Hypothalamus (tissue), 51 donors: Measurements from ENCODE around the gene MARK2.

Experiments used
- DNase-seq, 51 donors: peaks; one replicate each; lab custom pipeline; 2025; lab: John Stamatoyannopoulos, UW

The MARK2 gene

DNA sequence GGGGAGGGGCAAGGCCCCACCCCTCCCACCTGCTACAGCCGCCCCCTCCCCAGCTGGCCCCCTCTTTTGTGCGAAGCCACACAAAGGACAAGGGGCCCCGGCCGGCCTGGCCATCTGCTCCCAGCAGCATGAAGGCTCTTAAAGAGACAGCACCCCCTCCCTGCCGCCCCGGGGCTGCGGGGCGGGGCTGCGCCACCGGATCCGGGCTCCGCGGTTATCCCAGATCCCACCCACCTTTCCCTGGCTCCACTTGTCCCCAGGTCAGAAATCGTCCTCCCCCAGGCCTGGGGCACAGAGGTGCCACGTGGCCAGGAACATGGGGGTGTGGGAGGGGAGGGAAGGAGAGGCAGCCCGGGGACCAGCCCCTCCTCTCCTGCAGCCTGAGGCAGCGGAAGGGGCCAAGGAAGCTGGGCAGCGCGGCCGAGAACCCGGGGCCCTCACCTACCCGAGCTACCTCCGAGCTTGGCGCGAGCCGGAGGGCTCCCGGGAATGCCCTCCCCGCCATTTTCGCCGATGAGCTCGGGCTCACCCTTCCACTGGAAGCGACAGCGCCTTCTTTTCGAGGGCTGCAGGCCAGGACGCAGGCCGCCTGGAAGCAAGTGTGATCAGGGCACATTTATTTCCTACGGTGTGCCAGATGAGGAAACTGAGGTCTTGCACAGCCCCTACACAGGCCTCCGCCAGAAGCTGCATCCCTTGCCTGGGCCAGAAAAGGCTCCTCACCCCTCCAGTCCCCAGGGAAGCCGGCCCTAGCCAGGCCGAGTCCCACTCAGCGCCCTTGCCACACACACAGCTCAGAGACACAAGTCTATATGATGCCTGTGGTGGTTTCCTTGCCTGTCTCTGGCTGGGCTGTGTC, 80.6 kb downstream of the MARK2 start:
- DNase-seq: peak in 31 of 51 donors; percentile 27 to 74 (median 58)

DNA sequence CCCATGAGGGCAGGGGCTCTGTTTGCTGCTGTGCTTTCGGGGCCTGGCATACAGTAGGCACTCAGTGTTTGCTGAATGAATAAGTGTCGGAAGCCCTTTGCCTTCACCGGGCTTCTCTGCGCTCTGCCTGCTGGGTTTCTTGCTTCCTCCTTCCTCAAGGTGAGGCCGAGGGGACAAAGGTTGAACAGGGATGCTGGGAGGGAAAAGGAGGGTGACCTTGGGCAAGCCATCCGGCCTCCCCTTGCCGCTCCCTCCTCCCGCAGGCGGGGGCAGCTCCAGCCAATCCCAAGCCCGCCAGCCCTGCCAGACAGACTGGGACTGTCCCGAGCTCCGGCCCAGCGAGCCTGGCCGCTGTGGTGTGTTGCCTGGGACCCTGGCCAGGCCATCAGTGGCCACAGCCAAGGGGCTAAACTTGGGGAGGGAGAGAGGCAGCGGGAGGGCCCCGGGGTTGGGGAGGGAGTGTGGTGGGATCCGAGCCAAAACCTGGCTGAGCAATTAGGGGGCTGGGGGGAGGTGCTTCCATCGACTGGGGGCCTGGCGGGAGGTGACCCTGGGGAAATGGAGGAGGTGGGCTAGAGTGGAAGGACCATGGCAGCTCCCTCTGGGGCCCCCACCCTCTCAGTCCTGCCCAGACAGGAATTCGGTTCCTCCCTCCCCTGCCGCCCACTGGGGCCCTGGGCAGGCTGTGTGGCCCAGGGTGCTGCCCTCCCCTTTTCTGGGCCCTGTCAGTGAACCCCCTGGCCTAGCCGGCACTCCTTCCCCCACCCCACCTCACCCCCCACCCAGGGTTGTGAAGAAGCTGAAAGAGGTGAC, 81.4 kb downstream of the MARK2 start:
- peak in 46 of 51 donors; percentile 30 to 89 (median 73) for DNase-seq

DNA sequence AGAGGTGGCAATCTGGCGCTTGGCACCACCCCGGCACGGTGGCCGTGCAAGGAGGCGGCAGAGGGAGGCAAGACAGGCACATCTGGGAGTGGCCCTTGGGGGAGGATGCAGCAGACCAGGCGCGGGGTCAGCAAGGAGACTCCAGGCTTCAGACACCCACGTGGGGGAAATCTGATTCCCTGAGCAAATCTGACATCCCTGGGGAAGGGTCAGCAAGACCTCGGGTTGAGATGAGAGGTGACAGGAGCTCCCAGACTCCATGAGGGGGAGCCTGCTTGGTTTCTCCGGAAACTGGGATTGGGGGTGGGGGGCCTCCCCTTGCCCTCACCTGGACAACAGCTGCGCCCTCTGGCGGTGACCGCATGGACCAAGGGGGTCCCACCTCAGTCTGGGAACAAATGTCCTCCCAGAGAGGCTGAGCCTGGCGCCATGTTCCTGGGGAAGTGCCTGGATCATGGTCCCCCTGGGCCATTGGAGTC, 82.1 kb downstream of the MARK2 start:
- no peak for DNase-seq

DNA sequence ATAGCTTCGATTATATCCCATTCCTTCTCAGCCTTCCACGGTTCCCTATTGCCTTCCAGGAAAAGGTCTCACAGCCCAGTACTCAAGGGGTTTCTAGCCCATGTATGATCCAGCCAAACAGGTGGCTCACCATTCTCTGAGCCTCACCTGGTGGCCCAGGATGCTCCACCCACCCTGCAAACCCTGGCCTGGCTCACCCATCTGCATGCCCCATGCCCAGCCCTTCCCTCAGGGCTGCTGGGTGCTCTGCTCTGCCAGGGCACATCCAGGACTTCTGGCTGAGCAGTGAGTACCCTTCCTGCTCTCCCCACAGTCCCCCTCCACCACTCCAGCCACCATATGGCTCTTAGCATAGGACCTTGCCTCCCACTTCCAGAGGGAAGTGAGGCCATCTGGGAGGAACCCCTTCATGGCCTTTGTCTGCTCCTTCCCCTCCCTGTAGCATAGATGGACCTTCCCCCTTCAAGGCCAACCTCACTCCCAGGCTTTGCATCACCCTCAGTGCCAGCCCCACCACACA, 83.8 kb downstream of the MARK2 start:
- no peak for DNase-seq

DNA sequence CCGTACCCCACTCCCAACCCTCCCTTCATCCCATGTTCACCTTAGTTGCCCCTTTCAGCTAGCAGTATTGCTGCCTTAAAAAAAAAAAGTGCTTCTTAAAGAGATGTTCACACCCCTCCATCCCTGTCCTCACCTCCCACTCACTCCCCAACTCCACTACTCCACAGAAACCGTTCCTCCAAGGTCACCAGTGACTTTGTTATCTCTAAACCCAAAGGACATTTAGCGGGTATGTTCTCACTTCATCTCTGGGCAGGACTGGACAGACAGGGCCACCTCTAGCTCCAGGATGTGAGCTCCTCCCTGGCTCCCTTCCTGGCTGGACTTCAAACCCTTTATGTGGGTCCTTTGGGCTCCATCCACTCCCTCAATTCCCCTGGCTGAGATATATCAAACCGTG, 84.4 kb downstream of the MARK2 start:
- no peak for DNase-seq

DNA sequence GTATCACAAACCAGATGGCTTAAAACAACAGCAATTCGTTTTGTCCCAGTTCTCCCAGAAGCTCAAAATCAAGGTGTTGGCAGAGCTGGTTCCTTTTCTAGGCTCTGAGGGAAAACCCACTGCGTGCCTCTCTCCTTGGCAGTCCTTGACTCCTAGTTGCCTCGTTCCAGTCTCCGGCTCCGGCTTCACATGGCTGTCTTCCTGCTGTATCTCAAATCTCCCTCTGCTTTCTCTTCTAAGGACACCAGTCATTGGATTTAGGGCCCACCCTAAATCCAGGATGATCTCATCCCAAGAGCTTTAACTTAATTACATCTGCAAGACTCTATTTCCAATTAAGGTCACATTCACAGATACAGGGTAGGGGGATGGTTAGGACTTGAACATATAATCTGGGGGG, 90.7 kb downstream of the MARK2 start:
- no peak for DNase-seq

DNA sequence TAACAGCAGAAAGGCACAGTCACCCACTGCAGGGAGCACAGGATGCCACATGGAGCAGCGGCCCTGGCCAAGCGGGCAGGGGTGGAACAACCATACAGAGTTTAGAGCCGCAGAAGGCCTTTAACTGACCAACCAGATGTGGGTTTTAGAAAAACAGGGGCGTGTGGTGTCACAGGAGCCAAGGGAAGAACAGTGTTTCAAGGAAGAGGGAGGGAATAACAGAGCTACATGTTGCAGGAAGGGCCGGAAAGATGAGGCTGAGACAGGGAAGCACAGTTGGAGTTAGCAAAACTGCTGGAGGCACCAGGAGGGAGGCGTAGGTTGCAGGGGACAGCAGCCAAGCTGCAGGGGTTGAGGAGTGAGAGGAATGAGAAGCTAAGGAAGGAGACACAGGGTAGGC, 92.1 kb downstream of the MARK2 start:
- DNase-seq: no peak

DNA sequence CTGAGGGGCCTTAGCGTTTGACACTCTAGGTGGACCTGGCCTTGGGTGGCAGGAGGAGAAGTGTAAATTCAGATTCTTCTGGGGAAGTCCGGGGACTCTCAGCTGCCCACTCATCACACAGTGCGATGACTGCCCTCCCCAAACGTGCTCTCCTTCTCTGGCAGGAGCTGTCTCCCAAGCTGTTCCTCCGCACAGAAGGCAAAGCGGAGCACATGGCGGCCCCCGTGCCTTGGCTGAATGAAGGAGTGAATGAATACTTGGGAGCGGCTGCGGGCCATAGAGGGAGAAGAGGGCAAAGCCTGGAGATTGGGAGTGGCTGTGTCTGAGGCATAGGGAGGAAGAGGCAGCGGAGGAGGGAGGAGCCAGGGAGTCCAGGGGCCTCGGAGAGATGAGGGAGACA, 93.0 kb downstream of the MARK2 start:
- peak in 1 of 51 donors; percentile 50 for DNase-seq

DNA sequence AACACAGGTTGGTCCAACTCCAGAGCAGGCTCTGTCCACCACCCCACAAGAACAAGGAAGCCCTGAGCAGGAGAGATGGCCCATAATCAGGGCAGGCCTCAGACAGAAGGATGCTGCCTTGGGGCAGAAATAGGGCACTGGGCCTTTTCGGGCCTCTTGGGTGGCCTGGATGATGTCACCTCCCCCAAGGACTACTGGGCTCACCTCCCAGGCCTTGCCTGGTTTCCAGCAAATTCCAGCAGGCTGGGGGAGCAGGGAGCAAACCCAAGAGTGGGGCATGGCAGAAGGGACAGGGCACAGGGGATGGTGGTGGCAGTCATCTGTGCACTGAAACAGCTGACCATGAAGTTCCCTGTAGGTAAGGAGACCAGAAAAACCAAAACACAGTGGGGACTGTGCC, 94.5 kb downstream of the MARK2 start:
- DNase-seq: peak in 20 of 51 donors; percentile 21 to 65 (median 42)

DNA sequence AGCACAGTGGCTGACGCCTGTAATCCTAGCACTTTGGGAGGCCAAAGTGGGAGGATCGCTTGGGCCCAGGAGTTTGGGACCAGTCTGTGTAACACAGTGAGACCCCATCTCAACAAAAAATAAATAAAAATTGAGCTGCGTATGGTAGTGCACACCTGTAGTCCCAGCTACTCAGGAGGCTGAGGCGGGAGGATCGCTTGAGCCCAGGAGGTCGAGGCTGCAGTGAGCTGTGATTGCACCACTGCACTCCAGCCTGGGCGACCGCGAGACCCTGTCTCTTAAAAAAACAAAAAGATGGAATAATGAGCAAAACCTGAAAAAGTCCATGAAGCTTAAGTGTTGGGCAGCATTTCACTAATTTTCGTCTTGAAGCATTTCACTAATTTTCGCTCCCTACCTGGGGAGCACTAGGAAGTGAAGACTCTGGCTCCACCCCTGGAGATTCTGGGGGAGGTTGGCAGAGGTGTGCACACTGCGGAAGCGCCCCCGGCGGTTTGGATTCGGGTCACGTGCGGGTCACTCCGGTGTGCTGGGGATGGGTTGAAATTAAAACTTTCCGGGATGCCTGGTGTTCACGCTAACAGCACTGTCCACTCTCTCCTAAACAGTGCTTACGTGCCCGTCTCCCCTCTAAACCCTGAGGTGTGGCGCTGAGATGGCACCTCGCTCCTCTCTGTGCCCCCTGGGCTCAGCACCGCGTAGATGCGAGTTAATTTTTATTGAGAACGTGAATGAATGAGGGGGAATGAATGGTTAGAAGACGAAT, 99.0 kb downstream of the MARK2 start:
- no peak for DNase-seq

DNA sequence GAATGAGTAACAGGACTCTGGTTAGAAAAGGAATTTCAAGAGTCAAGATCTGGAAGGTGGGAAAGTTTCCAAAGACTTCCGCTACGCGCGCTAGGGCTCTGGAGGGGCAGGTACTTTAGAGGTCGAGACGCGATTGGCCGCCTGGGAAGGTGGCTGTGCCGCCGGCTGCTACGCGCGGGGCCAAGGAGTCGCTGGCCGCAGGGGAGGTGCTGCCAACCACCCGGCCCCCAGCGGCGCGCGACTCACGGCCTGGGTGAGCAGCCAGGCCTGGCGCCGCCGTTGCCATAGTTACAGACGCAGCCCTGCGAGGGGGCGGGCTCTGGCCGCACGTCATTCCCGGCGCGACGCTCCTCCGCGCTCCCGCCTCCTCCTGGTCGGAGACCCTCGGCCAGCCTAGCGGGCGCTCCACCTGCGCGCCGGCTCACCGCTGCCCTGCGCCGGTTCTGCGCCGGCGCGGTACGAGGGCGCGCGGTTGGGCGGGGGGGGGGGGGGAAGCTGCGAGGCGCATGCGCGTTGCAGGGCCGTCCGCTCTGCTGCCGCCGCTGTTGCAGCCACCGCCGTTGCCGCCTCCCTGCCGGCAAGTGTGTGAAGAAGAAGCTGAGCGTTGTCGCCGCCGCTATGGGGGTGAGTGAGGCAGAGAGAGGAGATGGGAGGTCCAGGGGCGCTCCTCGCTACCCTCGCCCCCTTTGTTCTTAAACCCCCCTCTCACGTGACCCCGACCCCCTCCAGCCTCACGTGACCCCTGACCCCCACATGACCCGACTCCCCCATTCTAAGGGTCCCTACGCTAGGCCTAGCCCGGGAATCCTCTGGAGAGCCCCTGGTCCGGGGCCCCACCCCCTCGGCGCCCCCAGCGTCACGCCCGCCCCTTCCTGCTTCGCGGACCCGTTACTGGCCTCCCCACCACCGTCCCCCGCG, 99.8 kb downstream of the MARK2 start, which contains the start of gene NAA40:
Gene NAA40, plus strand, starts transcription at position 524 of the 918 bp plus-strand sequence. Its CDS starts 95 bp downstream, at position 619.
- peak in 50 of 51 donors; percentile 17 to 91 (median 84) for DNase-seq

DNA sequence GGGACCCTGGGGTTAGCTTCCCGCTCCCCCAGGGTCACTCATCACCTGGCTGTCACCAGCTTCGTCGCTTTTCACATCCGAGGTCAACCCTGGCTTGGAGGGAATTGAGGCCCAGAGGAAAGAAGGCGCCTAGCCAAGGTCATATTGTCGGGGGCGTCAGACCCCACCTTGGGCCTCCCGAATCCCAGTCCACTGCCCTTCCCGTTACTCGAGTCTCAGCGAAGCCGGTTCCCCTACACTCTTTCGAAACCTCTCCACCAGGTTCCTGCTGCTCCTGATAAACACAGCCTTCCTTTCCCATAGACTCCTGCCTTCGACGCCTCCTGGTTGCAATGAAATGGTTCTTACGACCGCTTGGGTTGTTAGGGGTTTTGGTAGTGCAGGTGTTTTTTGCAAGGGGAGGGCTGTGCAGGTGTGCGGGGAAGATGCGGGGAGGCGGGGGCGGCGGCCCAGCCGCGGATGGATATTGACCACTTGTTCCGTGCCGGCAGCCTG, 100.5 kb downstream of the MARK2 start:
- DNase-seq: peak in 4 of 51 donors; percentile 21 to 53 (median 34)

DNA sequence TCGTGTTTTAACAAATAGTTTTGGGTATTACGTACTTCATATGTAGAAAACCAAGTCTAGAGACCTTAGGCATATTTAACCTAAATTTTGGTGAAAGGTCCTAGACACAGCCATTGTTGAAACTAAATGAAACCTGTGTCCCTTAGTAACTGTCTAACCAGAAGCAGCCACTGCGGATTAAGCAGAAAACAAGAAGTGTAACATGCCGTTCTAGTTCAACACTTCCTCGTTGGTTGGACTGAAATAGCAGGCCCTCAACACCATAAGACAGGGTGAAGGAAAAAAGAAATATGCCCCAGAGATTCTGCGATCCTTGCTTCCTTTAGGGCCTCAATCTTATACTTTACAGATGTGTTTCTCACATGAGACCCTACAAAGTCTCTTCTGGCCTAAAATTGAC, 101.9 kb downstream of the MARK2 start:
- DNase-seq: no peak

DNA sequence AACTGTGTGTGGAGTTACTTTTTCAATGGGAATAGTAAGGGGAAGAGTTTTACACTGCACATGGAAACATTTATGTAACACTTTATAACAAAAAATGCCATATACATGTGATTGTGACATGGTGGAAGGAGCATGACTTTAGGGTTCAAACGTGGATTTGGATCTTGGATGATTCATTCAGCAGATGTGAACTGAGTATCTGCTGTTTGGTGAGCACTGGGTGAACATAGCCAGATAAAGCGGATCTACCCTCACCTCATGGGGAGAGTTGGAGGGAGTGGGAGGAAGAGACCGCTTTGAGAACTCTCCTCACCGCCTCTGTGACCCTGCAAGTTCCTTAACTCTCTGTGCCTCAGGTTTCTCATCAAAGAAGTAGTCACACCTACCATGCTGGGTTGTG, 103.0 kb downstream of the MARK2 start:
- DNase-seq: no peak

DNA sequence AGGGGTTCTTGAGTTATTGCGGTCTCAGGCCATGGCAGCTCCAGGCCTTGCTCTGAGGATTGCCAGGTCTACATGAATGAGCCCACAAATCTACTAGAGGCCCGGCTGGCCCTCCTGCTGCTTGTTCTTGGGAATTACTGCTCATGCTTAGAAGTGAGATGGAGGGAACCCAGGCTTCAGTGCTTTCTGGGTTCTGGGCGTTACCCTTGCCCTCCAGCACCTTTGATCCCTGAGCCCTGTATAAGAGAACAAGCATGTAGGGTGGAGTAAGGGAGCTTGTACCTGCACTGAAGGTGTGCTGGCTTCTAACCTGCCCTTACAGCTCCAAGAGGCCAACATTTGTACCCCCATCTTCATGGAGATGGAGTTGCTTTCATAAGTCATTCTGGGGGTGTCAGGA, 103.9 kb downstream of the MARK2 start:
- no peak for DNase-seq

DNA sequence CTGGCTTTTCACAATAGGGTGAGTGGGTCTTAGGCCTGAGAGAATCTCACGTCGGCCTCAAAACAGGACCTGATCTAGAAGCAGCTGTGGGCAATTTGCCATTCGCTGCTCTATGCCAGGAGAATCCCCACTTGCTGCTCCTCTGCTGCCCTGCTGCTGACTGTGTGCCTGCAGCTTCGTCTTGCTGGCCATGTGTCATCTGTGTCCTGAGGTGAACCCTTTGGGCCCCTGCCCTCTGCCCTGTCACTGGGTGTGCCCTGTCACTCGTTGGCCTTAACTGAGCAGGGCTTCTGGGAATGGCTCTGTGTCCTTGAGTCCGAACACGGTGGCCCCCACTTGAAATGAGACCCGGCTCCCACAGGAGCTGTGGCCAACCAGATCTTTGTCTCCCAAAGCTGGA, 106.1 kb downstream of the MARK2 start:
- peak in 6 of 51 donors; percentile 6 to 15 (median 12) for DNase-seq

DNA sequence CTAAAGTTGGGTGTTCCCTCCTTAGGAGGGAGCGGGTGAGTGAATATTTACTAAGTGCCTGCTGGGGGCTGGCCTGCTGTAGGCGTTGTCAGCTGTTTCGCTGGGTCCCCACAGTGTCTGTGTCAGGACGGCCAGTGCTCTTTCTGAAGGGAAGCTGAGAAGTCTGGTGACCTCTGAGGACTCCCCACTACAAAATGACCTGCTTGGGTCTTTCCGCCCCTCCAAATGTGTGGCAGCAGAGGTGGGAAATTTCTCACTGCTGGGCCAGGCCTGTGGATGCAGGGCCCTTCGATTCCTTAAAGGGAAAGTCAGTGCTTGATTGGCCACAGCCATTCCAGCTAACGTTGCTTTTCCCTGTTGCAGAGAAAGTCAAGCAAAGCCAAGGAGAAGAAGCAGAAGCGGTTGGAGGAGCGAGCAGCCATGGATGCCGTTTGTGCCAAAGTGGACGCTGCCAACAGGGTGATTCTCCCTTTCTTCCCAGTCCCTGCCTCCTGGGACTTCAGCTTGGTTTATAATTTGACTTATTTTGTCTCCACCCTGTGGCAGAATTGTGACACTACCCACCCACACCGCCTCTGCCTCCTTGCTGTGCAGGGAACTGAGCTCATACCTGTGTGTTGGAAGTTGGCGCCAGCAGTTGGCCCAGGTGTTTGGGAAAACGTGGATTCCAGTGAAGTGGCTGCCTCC, 106.7 kb downstream of the MARK2 start:
- DNase-seq: peak in 45 of 51 donors; percentile 10 to 85 (median 54)

DNA sequence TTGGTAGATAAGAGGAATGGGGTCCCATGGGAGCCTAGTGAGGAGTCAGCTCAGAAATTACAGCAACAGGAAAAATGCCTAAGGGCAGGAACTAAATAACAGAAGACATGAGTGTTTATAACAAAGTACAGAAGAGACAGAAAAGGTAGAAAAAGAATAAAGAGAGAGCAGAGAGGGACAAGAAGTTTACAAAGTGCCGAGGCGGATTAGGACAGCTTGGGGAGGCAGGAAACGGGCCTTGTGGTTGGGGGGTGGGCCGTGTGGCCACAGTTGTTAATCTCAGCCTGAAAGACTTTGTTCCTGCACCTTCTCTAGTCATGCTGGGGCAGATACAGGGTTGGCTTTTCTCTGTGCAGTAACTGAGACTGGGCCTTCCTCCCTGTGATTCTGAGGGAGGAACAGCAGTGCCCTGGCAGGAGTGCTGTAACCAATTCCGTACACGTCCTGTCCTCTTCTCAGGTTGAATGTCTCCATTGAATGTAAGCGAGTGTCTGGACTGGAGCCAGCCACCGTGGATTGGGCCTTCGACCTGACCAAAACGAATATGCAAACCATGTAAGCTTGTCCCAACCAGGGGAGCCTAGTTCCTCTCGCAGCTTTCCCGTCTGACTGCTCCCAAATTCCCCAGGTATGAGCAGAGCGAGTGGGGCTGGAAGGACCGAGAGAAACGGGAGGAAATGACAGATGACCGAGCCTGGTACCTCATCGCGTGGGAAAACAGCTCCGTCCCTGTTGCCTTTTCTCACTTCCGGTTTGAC, 113.0 kb downstream of the MARK2 start:
- no peak for DNase-seq
